Measurements from ENCODE around the gene TTC28. TPM values are rescaled to one million over a fixed set of nuclear protein-coding genes. Genes with fewer than 3 reads are reported as not detected.

The TTC28 gene
- total RNA-seq, 1 donor from 2014 or later = 19.1 TPM

- DNase-seq (ENCODE audit: low spot score) = no peak
- intact Hi-C loops (cut with DNase I) = no loop called here
Measured at GRCh38 chr22:28462041-28462440, 217.6 kb downstream of the TTC28 start.

- no peak for DNase-seq (ENCODE audit: low spot score)
- intact Hi-C loops (cut with DNase I) = no loop called here
Measured at GRCh38 chr22:28454431-28455064, 225.1 kb downstream of the TTC28 start.

DNA sequence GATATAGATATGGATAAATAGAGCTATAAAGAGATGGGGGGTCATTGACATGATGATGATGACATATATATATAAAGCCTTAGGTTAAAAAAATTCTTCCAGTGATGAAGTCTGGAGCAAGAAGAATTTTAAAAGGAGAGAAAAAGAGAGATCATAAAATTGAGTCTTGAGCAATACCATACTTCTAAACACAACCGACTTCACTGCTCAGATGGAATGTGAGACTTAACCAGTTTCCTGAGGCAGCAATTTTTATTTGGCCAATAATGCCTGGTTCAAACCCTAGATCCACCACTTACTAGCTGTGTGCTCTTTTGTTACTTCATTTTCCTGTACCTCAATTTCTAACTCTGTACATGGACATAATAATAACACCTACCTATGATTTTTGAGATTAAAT, 229.5 kb downstream of the TTC28 start:
- DNase-seq (ENCODE audit: low spot score) = no peak
- intact Hi-C loops (cut with DNase I) = no loop called here

GRCh38 chr22:28449041-28449440, 230.6 kb downstream of the TTC28 start:
- no peak for DNase-seq (ENCODE audit: low spot score)
- intact Hi-C loops (cut with DNase I) = no loop called here

DNA sequence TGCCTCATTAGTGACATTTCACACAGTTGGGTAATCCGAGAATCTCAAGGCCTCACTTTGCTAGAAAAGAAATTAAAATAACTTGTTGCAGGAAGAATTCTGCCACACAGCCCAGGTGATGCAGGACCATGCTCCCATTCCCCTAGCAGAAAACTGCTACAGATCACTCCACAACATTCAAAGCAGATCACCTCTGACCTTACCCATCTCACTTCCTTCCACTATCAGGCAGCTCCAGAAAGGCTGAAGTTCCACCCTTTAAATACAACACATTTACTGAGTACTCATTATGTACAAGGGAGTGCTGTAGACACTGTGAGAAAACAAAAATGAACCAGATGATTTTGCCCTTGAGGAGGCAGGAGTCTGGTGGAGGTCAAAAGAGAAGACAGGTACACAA, 231.0 kb downstream of the TTC28 start:
- no peak for DNase-seq (ENCODE audit: low spot score)
- intact Hi-C loops (cut with DNase I) = no loop called here

GRCh38 chr22:28444659-28445058, 235.0 kb downstream of the TTC28 start:
- no peak for DNase-seq (ENCODE audit: low spot score)
- intact Hi-C loops (cut with DNase I) = no loop called here

DNA sequence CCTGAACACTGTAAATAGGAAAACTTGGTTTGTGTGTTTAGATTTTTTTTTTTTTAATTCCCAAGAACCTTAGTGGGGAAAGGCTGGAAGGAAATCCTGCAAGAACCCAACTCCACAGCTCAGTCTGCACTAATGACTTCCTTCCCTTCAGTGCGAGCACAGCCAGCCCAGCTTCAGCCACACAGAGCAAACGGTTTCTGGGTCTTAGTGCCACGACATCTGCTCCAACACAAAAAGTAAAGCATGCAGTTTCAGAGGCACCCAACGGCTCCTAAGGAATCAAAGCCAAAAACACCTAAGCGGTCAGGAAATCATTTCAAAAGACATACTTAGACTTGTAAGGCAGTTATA, 236.1 kb downstream of the TTC28 start:
- intact Hi-C loops (cut with DNase I) = loop anchor here (2.0 kb wide), 2 partner anchors 327 to 393 kb away; no protein-coding TSS in a partner anchor
- peak; percentile 85 for DNase-seq (ENCODE audit: low spot score)

GRCh38 chr22:28442711-28443525, 236.7 kb downstream of the TTC28 start:
- DNase-seq (ENCODE audit: low spot score) = peak; percentile 76
- intact Hi-C loops (cut with DNase I) = loop anchor here (2.0 kb wide), 2 partner anchors 326 to 392 kb away; no protein-coding TSS in a partner anchor

GRCh38 chr22:28442264-28442710, 237.4 kb downstream of the TTC28 start:
- peak; percentile 89 for DNase-seq (ENCODE audit: low spot score)
- intact Hi-C loops (cut with DNase I) = loop anchor here (2.0 kb wide), 2 partner anchors 325 to 391 kb away; no protein-coding TSS in a partner anchor

GRCh38 chr22:28441720-28442263, 237.8 kb downstream of the TTC28 start:
- intact Hi-C loops (cut with DNase I) = loop anchor here (2.0 kb wide), 2 partner anchors 325 to 391 kb away; no protein-coding TSS in a partner anchor
- DNase-seq (ENCODE audit: low spot score) = no peak

DNA sequence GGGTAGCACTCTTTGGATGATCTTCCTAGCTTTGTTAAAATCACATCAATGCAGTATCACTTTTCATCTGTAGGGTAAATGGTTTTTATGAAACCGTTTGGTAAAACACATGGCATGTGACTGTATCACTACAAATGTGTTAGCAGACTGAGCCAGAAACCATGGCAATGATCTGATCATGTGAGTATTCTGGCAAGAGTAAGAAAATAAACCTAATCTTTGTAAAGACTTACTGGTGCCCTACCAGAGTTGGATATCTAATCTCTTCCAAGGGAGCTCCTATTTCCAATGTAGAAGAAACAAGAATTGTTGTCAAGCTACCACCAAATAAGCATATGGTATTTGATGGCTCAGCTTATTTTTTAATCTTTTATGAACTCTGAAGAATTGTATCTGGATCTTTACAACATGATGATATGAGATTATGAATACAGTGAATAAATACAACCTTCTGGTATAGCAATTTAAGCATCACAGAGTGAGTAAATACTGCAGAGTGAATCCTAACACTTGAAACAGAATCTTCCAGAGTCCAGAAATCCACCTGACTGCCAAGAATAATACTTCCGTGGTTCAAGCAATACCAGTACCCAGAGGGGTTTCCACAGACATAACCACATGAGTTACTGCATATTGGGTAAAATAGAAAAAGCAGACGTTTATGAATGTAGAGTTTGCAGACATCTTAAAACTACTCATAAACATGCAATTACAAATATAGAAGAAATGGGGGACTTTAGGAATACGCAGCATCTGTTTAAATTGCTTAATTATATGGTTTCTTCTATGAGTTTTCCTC, 238.8 kb downstream of the TTC28 start:
- intact Hi-C loops (cut with DNase I) = no loop called here

DNA sequence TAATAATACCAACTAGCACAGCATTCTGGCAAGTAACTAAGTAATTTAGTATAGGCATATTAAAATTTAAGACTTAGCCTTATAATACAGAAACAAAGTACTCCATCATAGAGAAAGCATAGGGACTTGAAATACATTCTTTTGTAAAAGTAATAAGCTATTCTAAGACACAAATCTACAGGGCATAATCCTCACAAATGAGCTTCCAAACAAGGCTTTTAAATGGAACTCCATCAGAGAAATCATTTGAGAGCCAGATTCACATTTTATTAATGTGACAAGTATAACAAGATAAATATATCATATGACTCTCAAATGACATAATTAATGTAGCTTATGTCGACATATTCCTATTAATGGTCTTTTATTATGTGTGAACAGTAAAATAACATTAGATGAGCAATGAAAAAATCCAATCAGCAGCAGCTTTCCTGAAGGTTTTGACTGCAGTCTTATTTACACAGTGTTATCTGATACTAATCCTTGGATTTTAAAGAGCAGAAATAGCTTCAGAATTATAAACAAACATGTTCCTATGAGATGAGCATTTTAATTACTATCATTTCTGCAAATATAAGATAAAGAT, 241.4 kb downstream of the TTC28 start:
- no peak for DNase-seq (ENCODE audit: low spot score)
- intact Hi-C loops (cut with DNase I) = no loop called here

More for the DNA sequence above, 238.8 kb downstream of the TTC28 start:
- DNase-seq (ENCODE audit: low spot score) = no peak

DNA sequence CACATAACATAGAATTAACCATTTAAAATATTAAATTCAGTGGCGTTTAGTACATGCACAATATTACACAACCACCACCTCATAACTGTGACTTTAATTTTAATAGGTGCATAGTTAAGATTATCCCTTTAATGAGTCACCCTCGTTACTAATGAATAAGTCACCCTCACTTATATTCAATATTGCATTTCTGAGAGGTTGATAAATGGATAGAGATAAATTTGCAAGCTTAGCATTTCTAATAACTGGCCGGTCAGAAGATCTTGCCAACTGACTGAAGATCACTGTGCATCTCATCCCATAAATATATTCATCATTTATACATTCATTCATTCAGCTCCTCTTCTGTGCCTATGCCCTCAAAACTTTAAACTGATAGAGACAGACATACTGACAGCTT, 243.7 kb downstream of the TTC28 start:
- intact Hi-C loops (cut with DNase I) = no loop called here

DNA sequence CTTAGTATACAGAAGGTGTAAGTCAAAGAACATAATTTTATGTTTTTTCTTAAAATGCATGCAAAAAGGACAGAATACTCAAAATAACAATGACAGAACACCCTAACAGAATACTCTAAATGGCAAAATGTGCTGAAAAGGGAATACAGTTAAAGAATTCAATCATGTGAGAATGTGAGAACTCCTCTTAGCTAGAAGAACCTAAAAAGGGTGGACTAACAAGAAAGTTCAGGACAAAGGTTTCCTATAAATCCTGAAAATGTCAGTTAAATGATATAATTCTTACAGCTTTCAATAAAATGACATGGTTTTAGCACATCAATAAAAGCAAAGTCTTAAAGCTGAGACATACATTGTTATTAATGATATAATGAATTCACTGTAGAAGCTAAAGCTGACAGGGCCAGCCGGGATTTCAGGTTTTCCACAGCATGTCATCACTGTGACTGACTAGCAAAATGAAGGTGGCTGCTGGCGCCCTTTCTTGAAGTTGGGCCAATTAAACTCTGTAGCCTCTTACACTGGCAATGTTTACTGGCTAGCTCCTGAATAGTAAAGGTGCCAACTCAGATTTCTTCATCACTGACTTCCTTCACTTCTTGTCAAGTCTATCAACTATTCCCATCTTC, 244.4 kb downstream of the TTC28 start:
- intact Hi-C loops (cut with DNase I) = no loop called here
- DNase-seq (ENCODE audit: low spot score) = no peak

More for the DNA sequence above, 243.7 kb downstream of the TTC28 start:
- no peak for DNase-seq (ENCODE audit: low spot score)

DNA sequence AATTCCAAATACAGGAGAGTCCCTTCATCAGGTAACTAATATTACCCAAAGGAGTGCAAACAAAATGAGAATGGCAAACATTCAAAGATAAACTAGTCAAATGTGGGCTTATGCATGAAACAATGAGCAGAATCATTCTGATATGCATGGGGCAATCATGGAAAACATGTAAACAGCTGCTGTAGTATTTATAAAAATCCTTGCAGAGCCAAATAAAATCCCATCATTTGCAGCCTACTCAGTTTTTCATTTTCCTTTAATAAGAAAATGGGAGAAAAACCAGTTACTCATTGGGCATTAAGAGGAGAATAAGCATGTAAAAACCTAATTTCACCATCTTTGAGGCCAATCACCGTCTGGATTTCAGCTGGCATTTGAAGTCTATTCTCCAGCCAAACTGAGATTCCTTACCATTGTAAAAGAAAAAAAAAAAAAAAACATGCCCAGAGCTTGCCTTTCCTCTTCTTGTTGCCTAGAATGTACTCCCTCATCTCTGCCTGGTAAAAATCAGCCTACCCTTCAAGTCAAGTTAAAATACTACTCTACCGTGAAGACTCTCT, 249.1 kb downstream of the TTC28 start:
- DNase-seq (ENCODE audit: low spot score) = no peak
- intact Hi-C loops (cut with DNase I) = no loop called here

DNA sequence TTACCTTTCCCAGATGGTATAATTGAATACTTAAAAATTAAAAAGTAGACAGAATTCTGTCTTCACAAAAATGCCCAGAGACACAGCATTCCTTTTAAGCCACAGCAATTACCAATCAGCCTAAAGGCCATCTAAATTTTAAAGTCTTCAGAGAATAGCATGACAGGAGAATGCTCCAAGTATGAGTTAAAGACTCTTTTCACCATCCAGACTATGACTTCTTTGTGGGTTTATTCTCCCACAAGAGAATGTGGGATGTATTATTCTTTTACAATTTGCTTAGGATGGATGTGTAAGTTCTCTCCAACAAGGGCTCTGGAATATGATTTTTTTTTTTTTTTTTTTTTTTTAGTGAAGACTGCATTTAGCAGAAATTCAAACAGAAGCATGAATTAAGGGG, 249.9 kb downstream of the TTC28 start:
- DNase-seq (ENCODE audit: low spot score) = no peak
- intact Hi-C loops (cut with DNase I) = no loop called here

DNA sequence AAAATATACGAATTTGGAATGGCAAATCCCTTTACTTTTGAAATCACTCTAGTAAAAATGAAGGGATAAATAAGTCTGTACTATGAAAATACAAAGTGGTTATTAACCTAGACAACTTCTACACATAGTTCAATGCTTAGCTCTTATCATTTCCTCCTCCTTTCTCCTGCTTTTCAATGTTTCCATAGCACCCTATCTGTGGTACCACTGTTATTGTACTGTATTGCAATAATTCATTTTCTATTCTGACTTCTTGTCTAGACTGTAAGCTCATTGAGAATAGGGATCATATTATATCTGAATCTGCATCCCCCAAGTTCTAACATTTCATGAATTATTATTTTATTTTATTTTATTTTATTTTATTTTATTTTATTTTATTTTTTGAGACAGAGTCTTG, 251.4 kb downstream of the TTC28 start:
- no peak for DNase-seq (ENCODE audit: low spot score)
- intact Hi-C loops (cut with DNase I) = no loop called here

DNA sequence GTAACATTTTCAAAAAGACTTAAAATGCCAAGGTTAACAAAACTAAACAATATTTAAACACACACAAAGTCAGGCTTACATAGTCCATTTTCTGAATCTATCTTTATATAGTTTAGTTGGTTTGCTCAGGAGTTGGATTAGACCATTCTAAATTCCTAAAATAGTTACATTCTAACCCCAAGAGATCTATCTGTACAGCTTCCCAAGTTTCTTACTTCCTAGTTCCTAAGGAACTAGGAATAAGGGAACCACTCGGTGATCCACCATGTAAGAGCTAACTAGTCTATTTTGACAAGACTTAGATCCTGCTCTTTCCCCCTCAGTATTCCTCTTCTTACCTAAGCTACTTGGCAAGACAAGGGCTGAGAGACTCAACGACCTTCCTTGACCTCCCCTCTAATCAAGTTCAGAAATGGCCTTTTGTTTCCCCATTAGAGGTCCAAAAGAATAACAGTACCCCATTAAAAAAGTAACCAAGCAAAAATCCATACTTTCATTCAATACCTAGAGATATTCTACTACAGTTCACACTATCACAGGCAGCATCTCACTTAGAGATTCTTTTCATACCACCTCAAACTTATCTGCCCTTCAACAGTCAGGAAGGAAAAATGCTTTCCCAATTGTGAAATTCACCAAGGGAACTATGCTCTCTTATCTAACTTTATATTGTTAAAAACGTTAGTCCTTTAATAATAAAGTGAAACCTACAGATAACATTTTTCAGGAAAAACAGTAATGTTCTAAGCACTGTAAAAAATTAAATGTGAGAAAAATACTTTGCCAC, 253.1 kb downstream of the TTC28 start:
- intact Hi-C loops (cut with DNase I) = no loop called here
- no peak for DNase-seq (ENCODE audit: low spot score)

Data from cardiac septum (tissue), 1 donor.